ENCODE data around the gene RPL13A. TPM values are rescaled to one million over a fixed set of nuclear protein-coding genes. Genes with fewer than 3 reads are reported as not detected.

RPL13A gene
- total and polyA plus RNA-seq, 2 of the 13 experiments (the other 11 are each of a cell fraction or from before 2014, with no cell fraction given) = 2,601 to 3,407 TPM

GRCh38 chr19:49487277-49488045, at the start of gene RPL13A (continued):
- TF ChIP-seq RAD21 (CRISPR knock-in tag; IDR thresholded peaks at IDR 0.05) (no peak), ZFP62 (CRISPR knock-in tag; IDR thresholded peaks at IDR 0.05) (no peak), ZHX1 (CRISPR knock-in tag; IDR thresholded peaks at IDR 0.05; ENCODE audit: low read depth) (peak; percentile 93), CBFB (CRISPR knock-in tag; IDR thresholded peaks at IDR 0.05) (peak; percentile 85; the same call in 1 of the 2 replicates), SNAI1 (CRISPR knock-in tag; IDR thresholded peaks at IDR 0.05; ENCODE audit: borderline replicate concordance) (peak; percentile 79), ZNF143 (CRISPR knock-in tag; IDR thresholded peaks at IDR 0.05) (peak; percentile 65), FOXP1 (IDR thresholded peaks at IDR 0.05) (no peak), FOXP1 (CRISPR knock-in tag; IDR thresholded peaks at IDR 0.05) (no peak), TRIM24 (CRISPR knock-in tag; IDR thresholded peaks at IDR 0.05) (no peak), HNRNPUL1 (IDR thresholded peaks at IDR 0.05; ENCODE audit: low read depth, low read length) (no peak), AGO1 (IDR thresholded peaks at IDR 0.05; ENCODE audit: low read depth, low read length, poor library complexity, severe bottlenecking) (peak; percentile 81), MEIS1 (CRISPR knock-in tag; IDR thresholded peaks at IDR 0.05; ENCODE audit: borderline replicate concordance) (no peak), ATF2 (CRISPR knock-in tag; IDR thresholded peaks at IDR 0.05) (peak; percentile 68), ZNF275 (CRISPR knock-in tag; IDR thresholded peaks at IDR 0.05; ENCODE audit: borderline replicate concordance) (peak; percentile 85; the same call in 1 of the 2 replicates), RARA (CRISPR knock-in tag; IDR thresholded peaks at IDR 0.05) (no peak; the same call in 1 of the 2 replicates), DRAP1 (CRISPR knock-in tag; IDR thresholded peaks at IDR 0.05) (peak; percentile 100), PREB (CRISPR knock-in tag; IDR thresholded peaks at IDR 0.05) (peak; percentile 84; the same call in 1 of the 2 replicates), KLF16 (CRISPR knock-in tag; IDR thresholded peaks at IDR 0.05) (peak; percentile 49 to 98; a peak in 2 of 4 replicates), KDM1A (CRISPR knock-in tag; IDR thresholded peaks at IDR 0.05) (no peak), EEA1 (CRISPR knock-in tag; IDR thresholded peaks at IDR 0.05; ENCODE audit: borderline replicate concordance) (no peak), SMAD3 (CRISPR knock-in tag; IDR thresholded peaks at IDR 0.05) (peak; percentile 74; the same call in 1 of the 2 replicates), ZNF598 (CRISPR knock-in tag; IDR thresholded peaks at IDR 0.05; ENCODE audit: borderline replicate concordance) (no peak)

Data from HepG2 (cell line).